8988T (cell line): ENCODE measurements around the gene ZBTB12.
"Not testable (repeated sequence)": the region's sequence is repeated elsewhere in the genome, so short reads cannot be mapped to it uniquely, and the experiment has no call there.

ENCODE experiments used
- DNase-seq: peaks from one replicate; pipeline ENCODE4 v3.0.0; 2011

The ZBTB12 gene, protein sequence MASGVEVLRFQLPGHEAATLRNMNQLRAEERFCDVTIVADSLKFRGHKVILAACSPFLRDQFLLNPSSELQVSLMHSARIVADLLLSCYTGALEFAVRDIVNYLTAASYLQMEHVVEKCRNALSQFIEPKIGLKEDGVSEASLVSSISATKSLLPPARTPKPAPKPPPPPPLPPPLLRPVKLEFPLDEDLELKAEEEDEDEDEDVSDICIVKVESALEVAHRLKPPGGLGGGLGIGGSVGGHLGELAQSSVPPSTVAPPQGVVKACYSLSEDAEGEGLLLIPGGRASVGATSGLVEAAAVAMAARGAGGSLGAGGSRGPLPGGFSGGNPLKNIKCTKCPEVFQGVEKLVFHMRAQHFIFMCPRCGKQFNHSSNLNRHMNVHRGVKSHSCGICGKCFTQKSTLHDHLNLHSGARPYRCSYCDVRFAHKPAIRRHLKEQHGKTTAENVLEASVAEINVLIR

GRCh38 chr6:31901953-31902643, at the start of gene ZBTB12:
Gene ZBTB12, minus strand, starts transcription at chr6:31902086. Its CDS starts 781 bp downstream, at chr6:31901305.
- peak; percentile 94 for DNase-seq

DNA sequence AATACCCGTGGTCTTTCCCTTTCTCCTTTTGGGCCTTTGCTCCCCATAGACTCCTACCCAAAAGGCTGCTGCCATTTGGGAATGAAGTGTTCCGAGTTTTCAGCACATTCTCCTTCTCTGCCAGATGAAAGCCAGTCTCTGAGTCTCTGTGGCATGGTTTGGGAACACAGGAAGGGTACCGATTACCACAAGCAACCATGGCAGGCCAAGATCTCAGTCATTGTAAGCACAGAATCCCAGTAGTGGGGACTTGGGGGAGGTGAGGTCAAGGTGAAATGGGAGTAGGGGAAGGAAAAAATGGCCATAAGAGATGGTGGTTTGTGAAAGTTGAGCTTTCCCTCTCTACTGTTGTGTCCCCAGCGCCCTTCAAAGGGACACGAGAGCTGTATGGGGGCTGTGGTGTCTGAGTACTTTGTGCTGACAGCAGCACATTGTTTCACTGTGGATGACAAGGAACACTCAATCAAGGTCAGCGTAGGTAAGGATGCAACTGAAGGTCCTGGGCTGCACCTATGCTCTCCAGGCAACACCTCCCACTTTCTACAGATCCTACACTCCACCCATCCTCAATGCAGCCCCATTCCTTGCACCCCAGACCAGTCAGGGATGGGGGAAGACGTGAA, 48.2 kb upstream of the ZBTB12 start:
- DNase-seq, result no peak

DNA sequence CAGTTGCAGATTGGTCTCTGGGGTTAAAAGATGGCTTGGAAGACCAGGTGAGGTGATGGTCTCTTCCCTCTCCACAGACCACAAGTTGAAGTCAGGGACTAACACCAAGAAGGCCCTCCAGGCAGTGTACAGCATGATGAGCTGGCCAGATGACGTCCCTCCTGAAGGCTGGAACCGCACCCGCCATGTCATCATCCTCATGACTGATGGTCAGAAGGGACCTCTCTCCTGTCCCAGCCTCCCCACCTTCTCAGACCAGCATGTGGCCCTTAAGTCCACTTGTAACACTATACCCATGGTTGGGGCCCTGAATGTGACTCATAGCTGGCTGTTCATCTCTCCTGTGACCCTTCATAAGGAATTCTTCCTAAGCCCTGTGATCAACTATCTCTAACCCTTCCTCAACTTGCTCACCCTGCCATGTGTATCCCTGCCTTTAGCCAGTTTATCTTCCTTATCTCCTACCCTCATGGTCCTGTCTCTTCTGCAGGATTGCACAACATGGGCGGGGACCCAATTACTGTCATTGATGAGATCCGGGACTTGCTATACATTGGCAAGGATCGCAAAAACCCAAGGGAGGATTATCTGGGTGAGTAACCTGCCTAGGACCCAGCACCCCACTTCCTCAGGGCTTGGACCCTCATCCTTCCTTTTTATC, 47.0 kb upstream of the ZBTB12 start:
- DNase-seq, result no peak

DNA sequence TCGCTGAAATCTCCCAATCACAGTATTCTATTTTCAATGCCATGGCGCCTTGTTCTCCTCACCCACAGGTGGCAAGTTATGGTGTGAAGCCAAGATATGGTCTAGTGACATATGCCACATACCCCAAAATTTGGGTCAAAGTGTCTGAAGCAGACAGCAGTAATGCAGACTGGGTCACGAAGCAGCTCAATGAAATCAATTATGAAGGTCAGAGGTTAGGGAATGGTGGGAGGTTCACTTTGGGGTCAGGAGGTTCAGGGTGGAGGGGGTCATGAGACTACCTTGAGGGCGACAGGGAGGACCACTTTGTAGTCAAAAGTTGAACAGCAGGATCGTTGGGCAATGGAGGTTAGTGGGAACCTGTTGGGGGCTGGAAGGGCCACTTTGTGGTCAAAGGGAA, 46.4 kb upstream of the ZBTB12 start:
- no peak for DNase-seq

DNA sequence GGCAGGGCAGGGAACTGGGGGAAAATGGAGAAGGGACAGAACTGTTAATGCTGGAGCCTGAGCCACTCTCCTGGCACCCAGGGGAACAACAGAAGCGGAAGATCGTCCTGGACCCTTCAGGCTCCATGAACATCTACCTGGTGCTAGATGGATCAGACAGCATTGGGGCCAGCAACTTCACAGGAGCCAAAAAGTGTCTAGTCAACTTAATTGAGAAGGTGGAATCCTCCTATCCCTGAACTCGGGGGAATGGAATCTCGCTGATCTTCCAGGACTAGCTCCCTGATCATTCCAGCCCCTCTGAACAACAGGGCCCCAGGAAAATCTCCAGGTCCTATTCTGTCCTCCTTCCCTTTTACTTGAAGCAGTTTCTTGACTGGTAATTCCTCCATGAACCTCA, 46.0 kb upstream of the ZBTB12 start:
- no peak for DNase-seq

GRCh38 chr6:31947070-31947675, 45.3 kb upstream of the ZBTB12 start:
- DNase-seq, result no peak

GRCh38 chr6:31946370-31946885, 44.5 kb upstream of the ZBTB12 start:
- DNase-seq, result no peak

- no peak for DNase-seq
These were observed 43.9 kb upstream of the ZBTB12 start, which contains the start of gene CFB for GRCh38 chr6:31945507-31946369. Gene CFB, plus strand, starts transcription at chr6:31946095. Its CDS starts 127 bp downstream, at chr6:31946222.

DNA sequence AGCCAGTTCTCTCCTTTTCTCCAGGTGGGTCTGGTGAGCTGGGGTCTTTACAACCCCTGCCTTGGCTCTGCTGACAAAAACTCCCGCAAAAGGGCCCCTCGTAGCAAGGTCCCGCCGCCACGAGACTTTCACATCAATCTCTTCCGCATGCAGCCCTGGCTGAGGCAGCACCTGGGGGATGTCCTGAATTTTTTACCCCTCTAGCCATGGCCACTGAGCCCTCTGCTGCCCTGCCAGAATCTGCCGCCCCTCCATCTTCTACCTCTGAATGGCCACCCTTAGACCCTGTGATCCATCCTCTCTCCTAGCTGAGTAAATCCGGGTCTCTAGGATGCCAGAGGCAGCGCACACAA, 43.2 kb upstream of the ZBTB12 start:
- no peak for DNase-seq

DNA sequence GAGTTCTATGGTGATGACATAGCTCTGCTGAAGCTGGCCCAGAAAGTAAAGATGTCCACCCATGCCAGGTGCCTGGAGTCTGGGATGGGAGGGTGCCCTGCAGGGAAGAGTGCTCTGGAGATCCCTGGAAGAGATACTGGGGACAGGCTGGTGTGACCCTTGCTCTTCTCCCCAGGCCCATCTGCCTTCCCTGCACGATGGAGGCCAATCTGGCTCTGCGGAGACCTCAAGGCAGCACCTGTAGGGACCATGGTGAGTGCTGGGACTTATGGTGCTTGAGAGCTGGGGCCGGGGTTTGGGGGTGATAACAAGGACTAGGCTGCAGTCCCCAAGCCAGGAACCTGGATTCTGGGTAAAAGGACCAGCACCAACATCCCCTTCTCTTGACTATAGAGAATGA, 41.9 kb upstream of the ZBTB12 start:
- DNase-seq, result no peak

GRCh38 chr6:31940256-31940664, 38.4 kb upstream of the ZBTB12 start:
- no peak for DNase-seq

GRCh38 chr6:31935823-31936222, 33.9 kb upstream of the ZBTB12 start:
- DNase-seq, result no peak

DNA sequence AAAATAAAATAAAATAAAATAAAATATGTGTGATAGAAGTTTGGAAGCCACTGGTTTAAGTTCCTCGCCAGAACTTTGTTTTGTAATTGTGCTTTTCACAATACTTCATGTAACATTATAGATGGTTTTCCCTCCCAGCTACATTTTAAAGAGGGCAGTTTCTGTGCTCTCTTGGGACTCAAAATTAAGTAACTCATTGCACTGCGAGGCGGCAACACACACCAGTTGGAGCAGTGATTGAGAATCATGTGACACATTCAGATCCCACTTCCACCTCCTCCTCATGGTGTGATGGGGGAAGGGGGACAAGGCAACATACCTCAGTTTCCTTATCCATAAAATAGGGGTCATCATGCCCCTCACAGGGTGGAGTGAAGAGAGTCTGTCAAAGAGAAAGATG, 33.1 kb upstream of the ZBTB12 start:
- DNase-seq, result no peak

- no peak for DNase-seq
These were observed 31.7 kb upstream of the ZBTB12 start for GRCh38 chr6:31933537-31933936.

- DNase-seq, result not testable (repeated sequence)
These were observed 30.3 kb upstream of the ZBTB12 start for GRCh38 chr6:31932137-31932536.

DNA sequence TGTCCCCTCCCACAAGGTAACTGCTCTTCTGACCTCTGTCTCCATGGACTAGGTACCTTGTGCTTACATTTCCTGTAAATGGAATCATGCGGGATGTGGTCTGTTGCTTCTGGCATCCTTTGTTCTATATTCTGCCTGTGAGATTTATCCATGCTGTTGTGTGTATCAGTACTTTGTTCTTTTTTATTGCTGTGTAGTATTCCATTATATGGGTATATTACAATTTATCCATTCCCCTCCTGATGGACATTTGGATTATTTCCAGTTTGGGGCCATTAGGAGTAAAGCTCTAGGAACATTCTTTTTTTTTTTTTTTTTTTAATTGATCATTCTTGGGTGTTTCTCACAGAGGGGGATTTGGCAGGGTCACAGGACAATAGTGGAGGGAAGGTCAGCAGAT, 29.1 kb upstream of the ZBTB12 start:
- DNase-seq, result no peak

GRCh38 chr6:31928672-31928939, 26.7 kb upstream of the ZBTB12 start:
- no peak for DNase-seq

DNA sequence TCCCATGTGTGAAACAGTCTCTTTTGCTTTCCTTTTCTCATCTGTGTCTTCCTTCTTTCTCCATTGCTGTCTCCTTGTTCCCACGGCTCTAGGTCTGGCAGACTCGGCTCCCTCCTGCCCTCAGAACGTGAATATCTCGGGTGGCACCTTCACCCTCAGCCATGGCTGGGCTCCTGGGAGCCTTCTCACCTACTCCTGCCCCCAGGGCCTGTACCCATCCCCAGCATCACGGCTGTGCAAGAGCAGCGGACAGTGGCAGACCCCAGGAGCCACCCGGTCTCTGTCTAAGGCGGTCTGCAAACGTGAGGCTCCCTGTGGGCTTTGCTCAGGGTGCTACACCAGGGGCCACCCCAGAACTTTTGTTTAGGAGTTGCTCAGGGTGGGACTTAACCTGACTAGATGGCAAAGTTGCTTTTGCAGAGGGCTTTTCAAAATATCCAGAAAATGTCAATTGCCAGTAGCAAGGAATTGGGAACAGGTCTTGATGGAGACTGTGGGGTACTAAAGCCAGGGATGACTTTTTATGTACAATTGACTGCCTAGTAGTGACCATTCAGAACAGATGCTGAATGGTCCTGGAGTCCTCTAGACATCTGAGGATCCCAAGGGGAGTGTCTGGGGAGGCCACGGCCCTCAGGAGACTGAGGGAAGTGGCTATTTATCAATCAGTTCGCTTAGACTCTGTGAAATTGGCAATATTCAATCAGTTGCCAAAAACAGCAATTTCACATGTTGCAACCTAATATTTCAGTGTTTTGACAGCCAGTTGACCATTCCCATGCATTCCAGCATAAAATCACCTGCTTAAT, 26.2 kb upstream of the ZBTB12 start:
- no peak for DNase-seq

DNA sequence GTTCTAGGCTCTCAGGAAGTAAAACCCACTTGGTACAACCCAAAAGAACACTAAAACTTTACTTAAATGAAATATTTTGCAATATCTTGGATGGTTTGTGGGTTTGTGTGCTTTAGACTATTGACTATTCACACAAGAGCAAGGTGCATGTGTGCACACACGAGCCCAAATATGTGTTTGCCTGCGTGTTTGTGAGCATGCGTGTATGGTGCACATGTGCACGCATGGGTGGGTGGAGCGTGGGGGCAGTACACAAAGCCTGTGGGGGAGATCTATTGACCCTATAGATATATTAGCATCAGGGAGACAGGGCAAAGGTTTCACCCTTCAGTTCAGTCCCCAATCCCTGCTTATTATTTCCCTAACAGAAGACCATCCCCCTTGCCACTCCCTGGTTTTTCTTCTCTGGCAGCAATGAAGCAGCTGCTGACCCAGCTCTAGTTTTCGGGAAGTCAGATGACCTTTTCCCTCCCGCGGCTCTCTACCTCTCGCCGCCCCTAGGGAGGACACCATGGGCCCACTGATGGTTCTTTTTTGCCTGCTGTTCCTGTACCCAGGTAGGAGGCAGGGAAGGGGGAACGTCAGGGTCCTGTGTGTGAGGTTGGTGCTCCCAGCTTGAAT, 25.5 kb upstream of the ZBTB12 start, which contains the start of gene C2:
Gene C2 (plus strand): TSS at position 476 of the 621 bp plus-strand sequence. CDS start 36 bp downstream, at position 512.
- DNase-seq, result no peak

- DNase-seq, result no peak
These were observed 21.1 kb upstream of the ZBTB12 start for GRCh38 chr6:31922942-31923341.
